Activated CD4-positive, alpha-beta T cell treated with anti-CD3 and anti-CD28 coated beads for 4 hours (primary cell): ENCODE results near the gene CDC73.
A peak's percentile ranks its signal among the peaks of the same experiment; 100 is the strongest.

Experiments used
- DNase-seq, 2 donors: peaks; one replicate each; pipeline ENCODE4 v3.0.0-alpha.2; 2020

CDC73 gene

DNA sequence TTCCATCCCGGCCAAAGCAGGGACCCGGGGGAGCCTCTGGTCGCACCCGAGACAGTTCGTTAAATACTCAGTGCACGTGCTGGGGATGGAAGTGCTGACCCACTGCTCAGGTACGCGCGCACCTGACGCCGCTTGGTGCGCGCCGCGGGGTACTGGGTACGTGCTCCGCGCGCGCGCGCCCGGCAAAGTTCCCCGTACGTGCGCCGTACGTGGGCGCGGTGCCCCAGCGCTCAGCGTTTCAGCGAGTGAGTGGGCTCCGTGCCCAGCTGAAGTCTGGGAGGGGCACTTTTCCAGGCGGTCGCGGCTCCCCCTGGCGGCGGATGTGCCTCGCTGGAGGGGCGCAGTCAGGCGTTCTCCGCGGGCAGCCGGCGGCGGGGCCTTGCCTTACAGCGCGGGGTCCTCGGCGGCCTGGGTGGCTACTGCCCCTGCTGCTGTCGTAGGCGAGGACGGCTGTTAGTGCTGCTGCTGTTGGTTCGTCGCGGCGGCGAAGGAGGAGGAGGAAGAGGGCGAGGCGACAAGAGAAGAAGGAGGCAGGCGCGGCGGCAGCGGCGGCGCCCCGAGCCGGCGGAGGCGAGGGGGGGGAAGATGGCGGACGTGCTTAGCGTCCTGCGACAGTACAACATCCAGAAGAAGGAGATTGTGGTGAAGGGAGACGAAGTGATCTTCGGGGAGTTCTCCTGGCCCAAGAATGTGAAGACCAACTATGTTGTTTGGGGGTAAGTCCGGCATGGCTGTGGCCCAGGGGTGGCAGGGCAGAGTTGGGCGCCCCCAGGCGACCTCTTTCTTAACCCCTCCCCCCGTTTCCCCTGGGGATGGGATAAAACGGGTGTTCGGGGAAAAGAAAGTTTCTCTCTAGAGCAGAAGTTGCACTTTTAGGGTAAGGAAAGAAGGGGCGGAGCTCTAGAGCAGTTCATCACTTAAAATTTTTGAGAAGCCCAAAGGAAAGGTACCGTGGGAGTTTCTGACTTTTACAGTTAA is at the start of gene CDC73:
CDC73 (plus strand) TSS at position 416 of the 978 bp plus-strand sequence; CDS start at position 586, 170 bp downstream.
- peak; percentile 99 to 100 for DNase-seq

DNA sequence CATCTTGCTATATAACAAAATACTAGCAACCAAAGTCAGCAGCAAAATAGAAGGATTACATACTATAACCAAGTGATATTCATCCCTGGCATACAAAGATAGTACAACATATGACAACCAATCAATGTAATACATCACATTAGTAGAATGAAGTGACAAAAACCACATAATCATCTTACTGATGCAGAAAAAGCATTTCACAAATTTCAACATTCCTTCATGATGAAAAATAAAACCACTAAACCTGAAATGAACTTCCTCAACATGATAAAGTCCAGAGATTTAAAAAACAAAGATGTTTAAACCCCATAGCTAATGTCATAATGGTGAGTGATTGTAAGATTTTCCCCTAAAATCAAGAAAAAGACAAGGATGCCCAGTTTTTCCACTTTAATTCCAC is 43.8 kb upstream of the CDC73 start:
- DNase-seq, result no peak

DNA sequence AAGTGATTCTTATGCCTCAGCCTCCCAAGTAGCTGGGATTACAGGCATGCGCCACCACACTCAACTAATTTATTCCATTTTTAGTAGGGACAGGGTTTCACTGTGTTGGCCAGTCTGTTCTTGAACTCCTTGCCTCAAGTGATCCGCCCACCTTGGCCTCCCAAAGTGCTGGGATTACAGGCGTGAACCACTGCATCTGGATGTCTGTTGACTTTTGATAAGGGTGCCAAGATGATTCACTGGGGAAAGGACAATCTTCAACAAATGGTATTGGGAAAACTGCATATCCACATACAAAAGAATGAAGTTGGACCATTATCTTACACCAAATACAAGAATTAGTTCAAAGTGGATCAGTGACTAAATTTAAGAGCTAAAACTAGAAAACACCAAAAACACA is 42.6 kb upstream of the CDC73 start:
- DNase-seq, result no peak

DNA sequence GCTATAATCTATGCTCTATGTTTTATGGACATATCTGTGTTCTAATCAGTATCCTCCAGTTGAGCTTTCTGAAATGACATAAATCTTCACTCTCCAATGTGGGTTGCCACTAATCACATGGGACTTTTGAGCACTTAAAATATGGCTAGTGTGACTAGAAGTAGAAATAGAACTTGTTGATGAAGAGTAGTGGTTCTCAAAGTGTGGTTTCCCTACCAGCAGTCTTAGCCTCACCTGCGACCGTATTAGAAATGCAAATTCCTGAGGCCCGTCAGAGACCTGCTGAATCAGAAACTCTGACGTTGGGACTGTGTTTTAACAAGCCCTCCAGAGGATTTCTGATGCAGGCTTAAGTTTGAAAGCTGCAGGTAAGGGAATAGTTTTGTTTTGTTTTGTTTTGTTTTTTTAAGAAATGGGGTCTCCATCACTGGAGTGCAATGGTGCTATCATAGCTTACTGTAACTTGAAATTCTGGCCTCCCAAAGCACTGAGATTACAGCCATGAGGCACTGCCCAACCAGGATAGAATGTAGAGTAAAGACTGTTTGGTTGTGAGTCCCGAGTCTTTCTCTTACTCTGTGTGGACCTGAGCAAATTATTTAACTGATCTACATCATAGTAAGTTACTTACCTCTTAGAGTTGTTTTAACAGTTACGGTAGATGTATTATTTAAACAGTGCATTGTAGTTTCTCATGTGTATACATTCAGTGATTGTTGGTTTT is 38.3 kb upstream of the CDC73 start:
- DNase-seq, result no peak

DNA sequence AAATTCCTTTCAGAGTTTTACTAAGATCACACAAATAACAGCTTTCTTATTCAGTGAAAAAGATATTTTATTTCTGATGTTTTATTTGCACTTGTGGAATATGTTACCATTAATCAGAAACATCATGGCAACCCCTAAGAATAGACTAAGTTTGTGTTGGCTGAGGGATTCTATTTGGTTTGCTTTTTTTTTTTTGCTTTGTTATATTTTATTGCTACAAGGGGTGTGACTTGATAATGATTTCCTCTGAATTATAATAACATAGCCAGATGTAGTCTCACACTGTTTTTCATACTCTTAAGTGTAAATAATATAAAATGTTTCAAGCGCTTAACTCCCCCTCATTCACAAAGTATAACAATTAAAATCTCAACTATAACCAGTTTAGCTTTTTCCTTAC is 36.6 kb upstream of the CDC73 start:
- DNase-seq, result no peak

DNA sequence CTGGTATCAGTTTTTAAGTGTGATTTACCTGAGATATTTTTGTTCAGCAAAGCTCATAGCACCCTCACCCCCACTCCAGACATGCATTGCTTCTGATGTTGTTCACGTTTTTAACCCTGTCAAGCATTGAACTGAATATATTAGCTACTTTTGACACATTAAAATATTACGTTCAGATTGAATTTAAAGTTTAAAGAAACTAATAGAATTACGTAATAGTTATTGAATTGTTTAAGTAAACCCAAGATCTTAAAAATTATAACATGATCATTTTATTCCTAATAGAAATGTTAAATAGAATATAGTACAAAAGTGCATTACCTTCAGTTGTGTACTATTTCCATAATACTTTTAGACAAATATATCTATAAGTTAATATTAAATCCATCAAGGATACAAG is 35.5 kb upstream of the CDC73 start:
- no peak for DNase-seq

DNA sequence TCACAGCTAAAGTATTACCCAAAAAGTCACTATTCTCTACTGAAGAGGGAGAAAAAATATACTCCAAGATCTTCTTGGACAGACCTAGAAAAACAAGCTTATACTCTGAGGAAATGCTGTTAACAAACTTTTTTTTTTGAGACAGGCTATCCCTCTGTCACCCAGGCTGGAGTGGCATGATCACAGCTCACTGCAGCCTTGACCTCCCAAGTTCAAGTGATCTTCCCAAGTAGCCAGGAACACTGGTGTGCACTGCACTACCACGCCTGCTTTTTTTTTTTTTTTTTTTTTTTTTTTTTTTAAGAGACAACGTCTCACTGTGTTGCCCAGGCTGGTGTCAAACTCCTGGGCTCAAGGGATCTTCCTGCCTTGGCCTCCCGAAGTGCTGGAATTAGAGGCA is 33.9 kb upstream of the CDC73 start:
- no peak for DNase-seq

DNA sequence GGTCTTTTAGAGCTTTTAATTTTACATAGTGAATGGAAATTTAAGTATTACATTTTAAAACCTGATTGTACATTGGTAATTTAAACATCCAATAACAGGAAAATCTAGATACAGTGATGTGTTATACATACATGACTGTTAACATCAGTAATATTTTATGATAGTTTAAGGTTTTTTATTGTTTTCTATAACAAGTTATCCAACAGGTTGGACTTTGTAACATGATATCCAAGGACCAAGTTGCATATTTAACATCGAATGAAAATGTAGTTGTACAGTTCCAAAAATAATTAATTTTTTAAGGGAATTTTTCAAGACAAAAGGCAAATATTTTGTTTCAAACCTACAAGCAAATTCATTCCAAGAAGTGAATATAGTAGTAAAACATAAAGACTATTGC is 31.0 kb upstream of the CDC73 start:
- DNase-seq, result no peak

DNA sequence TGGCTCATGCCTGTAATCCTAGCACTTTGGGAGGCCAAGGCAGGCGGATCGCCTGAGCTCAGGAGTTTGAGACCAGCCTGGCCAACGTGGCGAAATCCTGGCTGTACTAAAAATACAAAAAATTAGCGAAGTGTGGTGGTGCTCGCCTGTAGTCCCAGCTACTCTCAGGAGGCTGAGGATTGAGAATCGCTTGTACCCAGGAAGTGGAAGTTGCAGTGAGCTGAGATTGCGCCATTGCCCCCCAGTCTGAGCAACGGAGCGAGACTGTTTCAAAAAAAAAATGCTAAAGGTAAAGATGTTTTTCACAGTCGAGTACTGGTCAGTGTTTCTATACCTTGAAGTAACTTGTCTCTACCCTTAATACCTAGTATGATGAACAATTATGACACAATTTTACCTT is 27.7 kb upstream of the CDC73 start:
- DNase-seq, result no peak

DNA sequence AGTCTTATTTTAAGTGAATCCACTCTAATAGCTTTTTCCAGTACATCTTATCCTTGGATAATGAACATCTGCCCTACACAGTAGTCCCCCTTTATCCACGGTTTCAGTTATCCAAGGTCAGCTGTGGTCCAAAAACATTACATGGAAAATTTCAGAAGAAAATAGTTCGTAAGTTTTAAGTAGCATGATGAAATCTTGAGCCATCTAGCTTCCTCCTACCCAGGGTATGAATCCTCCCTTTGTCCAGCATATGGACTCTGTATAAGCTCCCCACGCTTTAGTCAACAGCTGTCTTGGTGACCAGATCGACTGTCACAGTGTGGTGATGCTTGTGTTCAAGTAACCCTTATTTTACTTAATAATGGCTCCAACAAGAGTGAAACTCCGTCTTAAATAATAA is 19.2 kb upstream of the CDC73 start:
- DNase-seq, result no peak

DNA sequence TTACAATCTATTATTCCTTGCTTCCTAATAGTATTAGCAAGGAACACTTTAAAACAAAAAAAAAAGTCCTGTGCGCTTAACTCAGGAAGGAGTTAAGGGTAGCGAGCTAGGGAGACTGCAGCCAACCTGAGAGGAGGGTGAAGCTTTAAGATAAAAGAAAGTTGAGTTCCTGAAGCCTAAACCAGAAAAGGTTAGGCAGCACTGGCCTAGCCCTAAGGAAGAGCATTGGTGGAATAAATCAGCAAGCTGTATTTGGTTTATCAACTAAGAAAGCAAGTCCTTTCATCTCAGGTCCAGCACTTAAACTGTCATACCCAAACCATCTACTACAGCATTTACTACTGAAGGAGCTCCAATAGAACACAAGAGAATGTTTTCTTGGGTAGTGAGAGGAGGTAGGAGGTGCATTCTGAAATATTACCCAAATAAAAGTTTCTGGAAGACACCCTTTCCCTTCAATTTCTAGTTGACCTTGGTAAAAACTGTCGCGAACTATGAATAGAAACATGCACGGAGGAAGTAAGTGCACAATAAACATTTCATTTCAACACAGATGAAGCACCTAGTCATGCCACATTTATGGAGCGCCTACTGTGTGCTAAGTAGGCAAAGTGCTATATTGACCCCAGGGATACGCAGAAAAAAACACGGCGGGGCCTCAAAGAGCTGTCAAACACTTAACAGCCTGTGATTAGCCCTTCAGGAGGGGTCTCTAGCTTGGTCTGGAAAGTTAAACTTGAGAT is 17.9 kb upstream of the CDC73 start:
- DNase-seq, result no peak

DNA sequence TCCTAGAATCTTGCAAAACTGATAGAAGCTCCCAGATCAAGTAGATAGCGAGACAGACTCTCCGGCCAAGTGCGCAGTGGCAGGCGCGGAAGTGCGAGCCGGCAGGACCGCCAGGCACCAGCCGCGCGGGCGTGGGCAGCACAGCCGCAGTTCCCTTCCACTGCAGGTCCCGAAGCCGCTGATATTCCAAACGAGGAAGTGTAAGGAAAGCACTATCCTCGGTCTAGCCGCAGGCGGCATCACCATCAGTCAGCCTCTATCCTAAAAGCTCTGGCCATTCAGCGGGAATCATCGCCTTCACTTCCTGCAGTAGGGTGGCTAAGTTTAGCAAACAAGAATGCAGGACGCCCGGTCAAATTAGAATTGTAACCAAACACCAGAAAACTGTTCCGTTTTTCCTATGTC is 17.3 kb upstream of the CDC73 start:
- DNase-seq, result peak; percentile 5 to 8

DNA sequence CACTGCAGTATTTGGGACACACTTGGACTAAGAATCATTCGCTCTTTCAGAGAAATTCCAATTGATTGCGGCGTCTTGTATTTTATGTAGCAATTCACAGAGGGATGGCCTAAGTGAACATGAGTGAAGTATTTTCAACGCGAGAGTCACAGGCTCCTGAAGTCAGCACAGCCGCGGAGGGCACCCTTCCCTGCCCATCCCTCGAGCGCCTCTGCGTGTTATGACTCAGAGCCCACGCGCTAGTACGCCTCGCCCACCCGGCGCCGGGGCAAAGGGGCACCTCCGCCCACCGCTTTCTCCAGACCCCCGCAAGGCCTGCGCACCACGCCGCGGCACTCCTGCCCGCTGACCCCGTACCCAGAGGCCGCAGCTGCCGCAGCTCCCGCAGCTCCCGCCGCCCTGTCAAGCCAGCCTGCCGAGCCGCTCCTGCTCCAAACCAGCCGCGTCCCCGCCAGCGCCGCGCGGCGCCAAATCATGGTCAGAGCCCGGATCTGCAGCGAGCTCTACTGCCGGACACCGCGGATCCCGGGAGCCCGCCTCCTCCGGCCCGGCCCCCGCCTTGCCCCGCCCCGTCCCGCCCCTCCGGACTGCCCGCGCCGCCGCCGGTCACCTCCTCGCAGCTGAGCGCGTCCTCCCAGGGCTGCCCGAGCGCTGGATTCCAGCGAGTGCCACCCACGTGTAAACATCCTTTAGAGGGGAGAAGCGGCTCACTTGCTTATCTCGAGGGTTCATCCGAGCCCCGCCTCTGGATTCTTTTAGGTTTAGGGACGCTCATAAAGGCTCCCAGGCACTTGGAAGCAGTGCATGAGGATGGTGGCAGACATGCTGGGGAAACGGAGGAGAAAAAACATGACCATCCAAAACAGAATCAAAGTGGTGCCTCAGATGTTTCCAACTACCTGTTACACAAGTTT is 16.7 kb upstream of the CDC73 start, which contains the start of gene GLRX2:
GLRX2 (minus strand) TSS at position 508 of the 914 bp plus-strand sequence; CDS start at position 476, 32 bp downstream.
- peak; percentile 69 to 72 for DNase-seq

DNA sequence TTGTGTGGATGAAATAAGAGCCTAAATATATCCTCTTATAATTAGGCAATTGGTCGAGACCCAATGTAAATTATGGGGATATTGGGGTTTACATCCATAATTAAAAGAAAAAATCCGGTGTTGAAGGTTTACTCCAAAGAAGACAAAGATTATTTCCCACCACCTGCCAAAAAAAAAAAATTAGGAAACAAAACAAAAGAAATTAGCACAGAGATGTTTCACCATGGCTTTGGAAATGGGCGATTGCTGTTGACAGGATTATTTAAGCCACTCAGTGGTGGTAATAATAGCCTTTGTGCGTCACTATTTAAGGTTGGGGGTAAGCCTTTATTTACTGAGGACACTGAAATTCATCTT is 16.0 kb upstream of the CDC73 start:
- no peak for DNase-seq

DNA sequence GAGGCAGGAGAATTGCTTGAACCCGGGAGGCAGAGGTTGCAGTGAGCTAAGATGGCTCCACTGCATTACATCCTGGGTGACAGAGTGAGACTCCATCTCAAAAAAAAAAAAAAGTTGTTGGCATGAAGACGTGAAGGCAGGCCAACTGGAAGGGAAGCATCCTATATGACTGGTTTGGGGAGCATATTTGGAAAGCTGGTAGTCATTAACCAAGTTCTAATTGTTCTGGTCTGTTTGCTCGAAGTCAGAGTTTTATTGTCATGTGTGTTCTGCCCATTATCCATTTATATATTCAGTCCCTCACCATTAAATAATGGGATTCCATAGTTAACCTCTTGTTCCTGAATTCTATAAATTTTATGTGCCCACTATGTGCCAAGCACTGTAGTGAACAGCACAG is 13.4 kb upstream of the CDC73 start:
- DNase-seq, result no peak

DNA sequence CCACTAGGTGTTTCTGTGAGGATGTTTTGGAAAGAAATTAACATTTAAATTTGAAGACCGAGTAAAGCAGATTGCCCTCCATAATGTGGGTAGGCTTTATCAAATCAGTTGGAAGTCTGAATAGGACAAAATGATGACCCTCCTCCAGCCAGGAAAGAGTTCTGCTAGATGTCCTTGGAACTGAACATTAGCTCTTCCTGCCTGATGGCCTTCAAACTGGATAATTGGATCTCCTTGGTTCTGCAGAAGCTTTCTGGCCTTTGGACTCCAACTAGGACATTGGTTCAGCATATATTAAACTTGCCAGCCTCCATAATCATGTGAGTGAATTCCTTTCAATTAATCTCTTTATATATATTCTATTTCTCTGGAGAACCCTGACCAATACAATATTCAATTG is 12.2 kb upstream of the CDC73 start:
- DNase-seq, result no peak

DNA sequence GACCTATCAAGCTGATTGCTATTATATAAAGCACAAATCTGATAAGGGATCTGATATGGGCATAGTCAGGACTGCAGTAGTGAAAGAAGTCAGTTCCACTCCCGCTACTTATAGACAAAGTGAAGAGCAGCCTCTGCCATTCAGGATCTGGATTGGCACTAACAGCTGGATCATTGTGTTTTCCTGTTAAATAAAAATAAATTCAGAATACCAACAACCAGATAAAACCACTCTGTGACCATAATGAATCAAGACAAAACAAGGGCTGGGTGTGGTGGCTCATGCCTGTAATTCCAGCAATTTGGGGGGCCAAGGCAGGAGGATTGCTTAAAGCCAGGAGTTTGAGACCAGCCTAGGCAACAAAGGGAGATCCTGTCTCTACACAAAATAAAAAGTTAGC is 11.6 kb upstream of the CDC73 start:
- no peak for DNase-seq

DNA sequence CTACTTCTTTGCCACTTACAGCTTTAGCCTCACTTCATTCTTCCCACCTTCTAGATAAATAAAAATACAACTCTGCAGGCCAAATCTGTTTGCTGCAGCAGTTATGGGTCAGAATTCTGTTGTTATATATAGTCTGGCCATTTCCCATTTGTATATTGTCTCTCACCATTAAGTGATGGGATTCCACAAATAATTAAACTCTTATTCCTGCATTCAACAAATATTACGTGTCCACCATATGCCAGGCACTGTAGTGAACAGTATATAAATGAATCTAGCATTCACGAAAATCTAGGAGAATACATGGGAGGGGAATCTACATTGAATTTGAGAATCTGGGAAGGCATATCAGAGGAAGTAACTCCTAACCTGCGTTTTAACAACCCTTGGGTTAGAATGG is 11.0 kb upstream of the CDC73 start:
- no peak for DNase-seq

DNA sequence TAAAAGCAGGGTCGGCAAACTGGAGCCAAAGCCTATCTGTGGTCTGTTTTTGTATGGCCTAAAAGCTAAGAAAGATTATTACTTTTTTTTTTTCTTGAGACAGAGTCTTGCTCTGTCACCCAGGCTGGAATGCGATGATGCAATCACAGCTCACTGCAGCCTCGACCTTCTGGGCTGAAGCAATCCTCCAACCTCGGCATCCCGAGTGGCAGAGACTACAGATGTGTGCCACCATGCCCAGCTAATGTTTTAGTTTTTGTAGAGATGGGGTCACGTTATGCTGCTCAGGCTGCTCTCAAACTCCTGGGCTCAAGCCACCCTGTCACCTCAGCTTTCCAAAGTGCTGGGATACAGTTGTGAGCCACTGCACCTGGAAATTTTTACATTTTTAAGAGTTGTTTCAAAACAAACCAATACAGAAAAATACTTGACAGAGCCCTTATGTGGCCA is 10.2 kb upstream of the CDC73 start:
- no peak for DNase-seq

DNA sequence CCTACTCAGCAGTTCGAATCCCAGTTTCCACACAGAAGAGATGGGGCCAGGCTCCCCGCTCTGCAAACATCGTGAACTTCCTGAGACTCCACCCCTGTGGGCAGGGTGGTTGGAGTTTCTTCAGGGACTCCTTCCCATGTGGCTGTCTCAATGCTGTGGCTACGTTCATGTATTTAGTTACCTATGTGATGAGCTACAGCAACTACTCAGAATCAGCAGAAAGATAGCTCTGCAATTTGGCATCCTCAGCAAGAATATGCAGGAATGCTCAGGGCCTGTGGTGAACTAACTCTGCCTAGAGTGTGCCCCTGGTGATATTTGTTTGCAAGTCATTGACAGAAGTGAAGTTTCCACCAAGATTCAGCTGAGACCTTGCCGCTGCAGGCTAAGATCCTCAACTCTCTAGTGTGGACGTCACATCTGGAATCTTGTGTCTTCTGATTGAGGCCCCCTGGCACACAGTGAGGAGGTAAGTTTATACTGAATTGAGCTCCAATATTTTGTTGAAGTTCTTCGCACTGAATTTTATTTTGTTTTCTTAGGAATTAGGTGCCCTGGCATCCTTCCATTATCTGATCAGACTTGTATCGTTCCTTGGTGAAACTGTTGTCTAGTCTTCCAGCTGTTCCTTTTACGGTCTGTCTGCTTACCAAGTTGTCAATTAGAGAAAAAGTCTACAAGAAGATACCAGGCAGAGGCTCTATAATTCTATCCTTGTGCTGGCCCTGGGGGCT is 8.4 kb upstream of the CDC73 start:
- DNase-seq, result no peak

DNA sequence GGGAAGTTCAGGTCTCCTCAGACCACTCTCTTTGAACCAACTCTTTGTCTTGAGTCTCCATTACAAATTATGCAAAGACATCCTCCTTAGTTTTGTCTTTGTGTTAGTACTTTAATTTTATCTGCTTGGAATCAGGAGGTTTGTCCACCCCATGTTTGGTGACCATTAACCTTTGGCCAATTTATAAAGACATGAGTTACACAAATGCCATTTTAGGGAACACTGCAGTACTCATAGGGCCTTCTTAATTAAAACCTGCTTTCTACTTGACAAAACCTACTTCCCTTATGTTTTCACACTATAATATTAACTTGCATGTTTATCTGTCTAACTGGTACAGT is 7.9 kb upstream of the CDC73 start:
- no peak for DNase-seq
